GM12878 (cell line): ENCODE measurements around the gene GSAP. TPM values are rescaled to one million over a fixed set of nuclear protein-coding genes. Genes with fewer than 3 reads are reported as not detected.

Experiments
- ATAC-seq: fragments of 200-7000 bp; cut with Tn5 transposase; 3 replicates; pipeline ENCODE4 v1.9.1; 2020; ENCODE audit warnings: mild to moderate bottlenecking, moderate library complexity
- BruUV-seq: library from RNA; stranded (reverse); fragments of 400-500 nt; replicated peaks from 2 replicates; lab custom pipeline; 2021; lab: Mats Ljungman, UMichigan
- CTCF ChIA-PET: fragments of 300-600 bp; sonication (Branson Sonifier 250); formaldehyde crosslinking; extraction: SDS; loops from one replicate; lab custom pipeline; 2021; ENCODE audit warnings: inconsistent platforms; lab: Yijun Ruan, JAX
- POLR2A ChIA-PET: fragments of 350-600 bp; formaldehyde crosslinking; extraction: SDS; loops from one replicate; lab custom pipeline; 2021; ENCODE audit warnings: inconsistent platforms; lab: Charles Lee
- RAD21 ChIA-PET: fragments of 300-600 bp; sonication (Branson Sonifier 250); formaldehyde crosslinking; loops from one replicate; lab custom pipeline; 2023; ENCODE audit warnings: antibody characterized with exemption; ENCODE audit not compliant: unreplicated experiment; lab: Charles Lee
- SMC1A ChIA-PET: fragments of 300-600 bp; sonication (Branson Sonifier 250); formaldehyde crosslinking; loops from one replicate; lab custom pipeline; 2023; ENCODE audit not compliant: unreplicated experiment, uncharacterized antibody; lab: Charles Lee
- DNase-seq: peaks from one replicate; pipeline ENCODE4 v3.0.0-alpha.2; 2011; ENCODE audit warnings: low read depth, low spot score
- FAIRE-seq: peaks from 3 replicates; lab custom pipeline; 2011; peaks lifted over from hg19 to GRCh38; lab: Jason Lieb, UNC
- H2AFZ ChIP-seq: 2 replicates; pipeline ENCODE4 v1.6.0; 2011; ENCODE audit warnings: low read depth, low read length, control low read depth; ENCODE audit not compliant: control insufficient read depth
- H3K27ac ChIP-seq: 2 replicates; pipeline ENCODE4 v1.5.1; 2011; ENCODE audit warnings: control low read depth; ENCODE audit not compliant: control insufficient read depth, insufficient read depth
- H3K27me3 ChIP-seq, 2 experiments: replicated peaks in 1 of 2; 2 replicates each; pipeline versions ENCODE4 v1.6.0 to v1.6.1; 2011; ENCODE audit warnings: low read length in 1 of 2; ENCODE audit not compliant: control insufficient read depth in 2 of 2, insufficient read depth in 2 of 2
- H3K36me3 ChIP-seq, 2 experiments: 2 replicates each; pipeline ENCODE4 v1.5.1; 2011; ENCODE audit warnings: low read length in 1 of 2; ENCODE audit not compliant: control insufficient read depth in 2 of 2, insufficient read depth in 2 of 2
- H3K4me1 ChIP-seq: 2 replicates; pipeline ENCODE4 v1.6.1; 2011; ENCODE audit warnings: mild to moderate bottlenecking, low read length, moderate library complexity, mixed read lengths; ENCODE audit not compliant: control insufficient read depth, insufficient read depth
- H3K4me2 ChIP-seq: 2 replicates; pipeline ENCODE4 v1.6.0; 2011; ENCODE audit warnings: control low read depth; ENCODE audit not compliant: control insufficient read depth, insufficient read depth
- H3K4me3 ChIP-seq: fragments of 200-600 bp; sonication (generic); 2 replicates; pipeline ENCODE4 v1.5.1; 2016
- H3K79me2 ChIP-seq: 2 replicates; pipeline ENCODE4 v1.6.0; 2011; ENCODE audit warnings: low read length; ENCODE audit not compliant: control insufficient read depth, insufficient read depth
- H3K9ac ChIP-seq: 2 replicates; pipeline ENCODE4 v1.8.0; 2011; ENCODE audit warnings: low read length, control low read depth, mixed read lengths; ENCODE audit not compliant: control insufficient read depth, insufficient read depth
- H3K9me3 ChIP-seq: replicated peaks from 3 replicates; pipeline ENCODE4 v1.5.1; 2011; ENCODE audit warnings: mild to moderate bottlenecking, low read length; ENCODE audit not compliant: control insufficient read depth, insufficient read depth
- H4K20me1 ChIP-seq: 2 replicates; pipeline ENCODE4 v1.6.0; 2011; ENCODE audit not compliant: control insufficient read depth, insufficient read depth
- ATF7 ChIP-seq: fragments of 450-650 bp; IDR thresholded peaks from 2 replicates; pipeline ENCODE4 v1.6.1; 2016; ENCODE audit warnings: low read depth, mild to moderate bottlenecking
- CREB1 ChIP-seq: IDR thresholded peaks from 2 replicates; pipeline ENCODE4 v1.6.1; 2012; ENCODE audit warnings: low read depth, mild to moderate bottlenecking, inconsistent platforms
- EP300 ChIP-seq, 2 experiments: fragments of 150-350 bp in 1 of 2; IDR thresholded peaks; 2 replicates each; pipeline ENCODE4 v1.6.1; 2011 to 2012; ENCODE audit warnings: low read depth in 2 of 2, low read length in 2 of 2, borderline replicate concordance in 1 of 2, improper control_type of control experiment in 1 of 2, inconsistent platforms in 1 of 2; ENCODE audit not compliant: control insufficient read depth in 1 of 2
- FOS ChIP-seq: IDR thresholded peaks from 3 replicates; pipeline ENCODE4 v1.6.1; 2011; ENCODE audit warnings: borderline replicate concordance; ENCODE audit not compliant: insufficient read length; ENCODE audit errors: extremely low read depth
- HDAC6 ChIP-seq: fragments of 200-600 bp; sonication (generic); IDR thresholded peaks from one replicate; pipeline ENCODE4 v1.8.0; 2017; ENCODE audit warnings: antibody characterized with exemption; ENCODE audit not compliant: unreplicated experiment
- HDGF ChIP-seq: fragments of 450-650 bp; IDR thresholded peaks from 2 replicates; pipeline ENCODE4 v1.6.1; 2016; ENCODE audit warnings: antibody characterized with exemption
- IRF4 ChIP-seq: IDR thresholded peaks from 2 replicates; pipeline ENCODE4 v1.6.1; 2011; ENCODE audit warnings: low read depth, low read length
- RBBP5 ChIP-seq: fragments of 200-600 bp; sonication (generic); conservative IDR thresholded peaks from 2 replicates; pipeline ENCODE4 v1.6.1; 2016
- SMAD5 ChIP-seq: IDR thresholded peaks from 2 replicates; pipeline ENCODE4 v1.6.1; 2016; ENCODE audit warnings: antibody characterized with exemption, low read depth
- SRF ChIP-seq, 2 experiments: IDR thresholded peaks; 2 replicates each; pipeline ENCODE4 v1.6.1; 2011; ENCODE audit warnings: low read depth in 2 of 2, low read length in 2 of 2, mild to moderate bottlenecking in 1 of 2, moderate library complexity in 1 of 2
- TAF1 ChIP-seq: IDR thresholded peaks from 2 replicates; pipeline ENCODE4 v1.6.1; 2011; ENCODE audit warnings: mild to moderate bottlenecking, low read depth, low read length, borderline replicate concordance
- USF1 ChIP-seq: IDR thresholded peaks from 2 replicates; pipeline ENCODE4 v1.6.1; 2011; ENCODE audit warnings: borderline replicate concordance, low read depth, mild to moderate bottlenecking, moderate library complexity, mixed read lengths, low read length; ENCODE audit not compliant: insufficient read depth; ENCODE audit errors: extremely low read length
- YY1 ChIP-seq: IDR thresholded peaks from 2 replicates; pipeline ENCODE4 v1.6.1; 2011; ENCODE audit warnings: low read depth, mild to moderate bottlenecking, low read length
- ZNF622 ChIP-seq: fragments of 450-650 bp; IDR thresholded peaks from 2 replicates; pipeline ENCODE4 v1.6.1; 2017; ENCODE audit warnings: mild to moderate bottlenecking, inconsistent platforms
- ZNF687 ChIP-seq: fragments of 450-650 bp; IDR thresholded peaks from 2 replicates; pipeline ENCODE4 v1.6.1; 2017; ENCODE audit warnings: mild to moderate bottlenecking, moderate library complexity
- WGBS: methylation state at CpG from one replicate; pipeline ENCODE4 v1.1.6; 2016; ENCODE audit warnings: low lambda C conversion rate; ENCODE audit not compliant: insufficient replicate concordance, insufficient coverage; ENCODE audit errors: missing lambda C conversion rate; 5-methylcytosine and 5-hydroxymethylcytosine counted together
- in situ Hi-C: fragments of 300-500 bp; cut with MboI; formaldehyde crosslinking; loops from 9 replicates; pipeline ENCODE4 v1.14.3; 2018; ENCODE audit warnings: mixed read lengths
- intact Hi-C: fragments of 100-400 bp; cut with micrococcal nuclease; formaldehyde crosslinking; loops from one replicate; pipeline ENCODE4 v1.14.2; 2022; ENCODE audit not compliant: unreplicated experiment
- polyA plus RNA-seq, 11 experiments: library from polyadenylated mRNA; depleted of rRNA in 4 of 11; unstranded in 6 of 11; stranded (reverse) in 5 of 11; fragments of >200 nt; fragmentation: Nextera tagmentation in 4 of 11; fragmentation: Illumina TruSeq in 1 of 11; extraction: Ambion mirVana in 4 of 11; extraction: Trizol in 1 of 11; gene quantifications; 1 replicate in 1 of 11; 2 replicates in 10 of 11; pipeline versions ENCODE4 v1.2.1 to v1.2.3, GENCODE V29; 2011 to 2016; ENCODE audit warnings: inconsistent platforms in 2 of 11, missing spikeins in 2 of 11, low read depth in 1 of 11
- total RNA-seq, 4 experiments: library from RNA; depleted of rRNA in 3 of 4; stranded (reverse); fragments of >200 nt in 3 of 4; fragmentation: Illumina TruSeq in 1 of 4; extraction: Trizol in 1 of 4; gene quantifications; 2 replicates each; pipeline versions ENCODE4 v1.2.1 to v1.2.3, GENCODE V29; 2013 to 2021

GSAP gene
- total and polyA plus RNA-seq, 10 of the 15 experiments (the other 5 are each of a cell fraction or from before 2014, with no cell fraction given), result 6.6 to 38.1 (median 21.8) TPM

- no peak for DNase-seq
- BruUV-seq, result no TSS peak
- SMC1A ChIA-PET, result interaction anchor here (1.3 to 1.4 kb wide), 2 partner anchors 20 to 42 kb away, joined by 3 read pairs; no protein-coding TSS in a partner anchor
- H3K9ac ChIP-seq, result no peak overlapping the region
- CTCF ChIA-PET, result interaction anchor here (0.7 to 1.9 kb wide), 4 partner anchors 14 to 430 kb away, joined by 3 to 5 read pairs (median 4); no protein-coding TSS in a partner anchor
- no peak overlapping the region for H2AFZ ChIP-seq
- H3K4me2 ChIP-seq, result no peak overlapping the region
- RAD21 ChIA-PET, result interaction anchor here (0.7 kb wide), 1 partner anchor 10 kb away, joined by 3 read pairs; no protein-coding TSS in a partner anchor
- in situ Hi-C loops (no loop called here), intact Hi-C loops (no loop called here)
- no peaks in the 10 kb centered on the region for H4K20me1 ChIP-seq
- no peak overlapping the region for H3K27ac ChIP-seq
- WGBS, result 56% methylated on average over 4 of the region's 4 CpGs
- H3K9me3 ChIP-seq, result no peaks in the 10 kb centered on the region
- no peak for ATAC-seq
- H3K27me3 ChIP-seq, result no peaks in the 10 kb centered on the region
- TF ChIP-seq SMAD5, result no peak
- TF ChIP-seq HDAC6, result no peak
- TF ChIP-seq YY1, result no peak
- TF ChIP-seq ZNF622, result no peak
- no peak for TF ChIP-seq EP300 (IDR thresholded peaks at IDR 0.05; ENCODE audit: borderline replicate concordance in 1 of 2, control insufficient read depth in 1 of 2, low read depth in 2 of 2, low read length in 2 of 2)
- TF ChIP-seq USF1, result no peak
- TF ChIP-seq ATF7, result no peak
- TF ChIP-seq RBBP5, result no peak
- no peak for TF ChIP-seq ZNF687
- no peak for TF ChIP-seq SRF (IDR thresholded peaks at IDR 0.05; ENCODE audit: low read depth in 2 of 2, low read length in 2 of 2)
- no peak for TF ChIP-seq CREB1
- no peak for TF ChIP-seq FOS
- no peak for TF ChIP-seq TAF1
- no peak for TF ChIP-seq HDGF
- TF ChIP-seq IRF4, result no peak
- H3K4me3 ChIP-seq, result no peak overlapping the region
- no peaks in the 10 kb centered on the region for H3K79me2 ChIP-seq
- H3K36me3 ChIP-seq, result no peaks in the 10 kb centered on the region
- H3K4me1 ChIP-seq, result 0 out of 2 replicates have a peak, but pooled peaks cover 4% of the 10 kb centered on the region
- no peak for FAIRE-seq
- POLR2A ChIA-PET, result no interaction called here
Observed at GRCh38 chr7:77456696-77457095, 40.5 kb upstream of the GSAP start.
